GM10266 (cell line): Measurements from ENCODE around the gene RPS18.

Experiments
- DNase-seq: peaks from one replicate; pipeline ENCODE4 v3.0.0; 2012; ENCODE audit errors: extremely low spot score
- TF ChIP-seq, protein P1 (sequence below): IDR thresholded peaks from 2 replicates; pipeline ENCODE4 v1.5.1; 2012; ENCODE audit warnings: mild to moderate bottlenecking, low read depth; ENCODE audit not compliant: control insufficient read depth, insufficient read depth; ENCODE audit errors: missing control alignments

RPS18 gene

DNA sequence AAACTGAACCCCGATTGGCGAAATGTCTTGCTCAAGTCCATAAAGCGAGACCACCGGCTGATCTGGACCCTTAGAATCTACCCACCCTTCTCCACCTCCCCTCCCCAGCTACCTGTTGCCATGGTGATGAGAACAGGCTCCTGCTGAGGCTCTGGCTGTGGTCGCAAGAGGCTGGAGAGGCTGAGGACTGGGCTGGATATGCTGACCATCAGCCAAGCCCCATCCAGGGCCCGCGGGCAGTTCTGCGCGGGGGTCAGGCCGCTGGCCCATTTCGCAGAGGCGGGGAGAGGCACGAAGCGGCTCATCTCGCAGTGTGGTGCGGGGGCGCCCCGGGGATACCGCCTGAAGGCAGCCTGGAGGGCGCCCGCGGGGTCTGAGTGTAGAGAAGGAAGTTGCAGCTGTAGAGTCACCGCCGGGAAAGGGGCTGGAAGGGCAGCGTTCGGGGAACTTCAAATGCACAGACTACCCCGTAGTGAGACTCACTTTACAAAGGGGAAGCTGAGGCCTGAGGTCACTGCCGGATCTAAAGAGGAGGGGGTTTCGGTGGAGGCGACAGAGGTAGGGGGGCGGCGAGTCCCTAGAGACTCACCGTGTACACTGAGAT, 41.3 kb downstream of the RPS18 start:
- TF ChIP-seq, protein P1, sequence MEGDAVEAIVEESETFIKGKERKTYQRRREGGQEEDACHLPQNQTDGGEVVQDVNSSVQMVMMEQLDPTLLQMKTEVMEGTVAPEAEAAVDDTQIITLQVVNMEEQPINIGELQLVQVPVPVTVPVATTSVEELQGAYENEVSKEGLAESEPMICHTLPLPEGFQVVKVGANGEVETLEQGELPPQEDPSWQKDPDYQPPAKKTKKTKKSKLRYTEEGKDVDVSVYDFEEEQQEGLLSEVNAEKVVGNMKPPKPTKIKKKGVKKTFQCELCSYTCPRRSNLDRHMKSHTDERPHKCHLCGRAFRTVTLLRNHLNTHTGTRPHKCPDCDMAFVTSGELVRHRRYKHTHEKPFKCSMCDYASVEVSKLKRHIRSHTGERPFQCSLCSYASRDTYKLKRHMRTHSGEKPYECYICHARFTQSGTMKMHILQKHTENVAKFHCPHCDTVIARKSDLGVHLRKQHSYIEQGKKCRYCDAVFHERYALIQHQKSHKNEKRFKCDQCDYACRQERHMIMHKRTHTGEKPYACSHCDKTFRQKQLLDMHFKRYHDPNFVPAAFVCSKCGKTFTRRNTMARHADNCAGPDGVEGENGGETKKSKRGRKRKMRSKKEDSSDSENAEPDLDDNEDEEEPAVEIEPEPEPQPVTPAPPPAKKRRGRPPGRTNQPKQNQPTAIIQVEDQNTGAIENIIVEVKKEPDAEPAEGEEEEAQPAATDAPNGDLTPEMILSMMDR = no peak
- peak; percentile 38 for DNase-seq

DNA sequence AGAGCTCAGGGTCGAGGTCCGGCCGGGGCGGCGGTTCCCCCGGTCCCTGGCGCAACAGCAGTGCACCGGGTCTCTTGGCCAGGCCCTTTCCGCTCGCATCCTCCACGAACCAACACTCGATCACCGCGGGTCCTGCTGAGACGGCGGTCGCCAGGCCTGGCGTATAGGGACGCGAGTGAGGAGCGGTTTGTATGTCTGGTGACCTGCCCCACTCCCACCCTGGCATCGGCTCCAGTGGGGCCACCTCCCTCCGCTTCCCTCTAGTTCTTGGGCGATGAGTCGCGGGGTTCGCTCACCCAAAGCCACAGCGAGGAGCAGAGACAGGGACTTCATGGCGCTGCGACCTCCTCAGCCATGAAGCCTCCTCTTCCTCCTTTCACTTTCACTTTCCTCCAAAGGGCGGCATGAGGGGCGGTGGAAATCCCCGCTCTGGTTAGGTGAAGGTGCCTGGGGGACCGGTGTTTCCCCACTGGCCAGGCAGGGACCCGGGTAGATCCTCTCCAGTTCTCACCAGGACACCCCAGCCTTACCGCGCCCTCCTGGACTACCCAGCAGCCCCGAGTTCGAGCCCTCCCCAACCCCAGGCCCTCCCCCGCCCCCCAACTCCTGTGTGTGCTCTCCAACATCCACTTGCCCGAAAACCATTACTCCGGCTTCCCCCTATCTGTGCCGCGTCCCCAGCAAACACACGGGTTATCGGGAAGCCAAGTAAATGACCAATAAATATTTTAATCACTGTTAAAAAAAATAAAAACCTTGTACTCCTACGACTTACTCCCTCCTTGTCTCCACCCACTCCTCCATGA, 42.0 kb downstream of the RPS18 start, which contains the start of gene TAPBP:
TSS of gene TAPBP (minus strand) at position 370 of the 806 bp plus-strand sequence. CDS start at position 333, 37 bp downstream.
- TF ChIP-seq, protein P1 = no peak

DNA sequence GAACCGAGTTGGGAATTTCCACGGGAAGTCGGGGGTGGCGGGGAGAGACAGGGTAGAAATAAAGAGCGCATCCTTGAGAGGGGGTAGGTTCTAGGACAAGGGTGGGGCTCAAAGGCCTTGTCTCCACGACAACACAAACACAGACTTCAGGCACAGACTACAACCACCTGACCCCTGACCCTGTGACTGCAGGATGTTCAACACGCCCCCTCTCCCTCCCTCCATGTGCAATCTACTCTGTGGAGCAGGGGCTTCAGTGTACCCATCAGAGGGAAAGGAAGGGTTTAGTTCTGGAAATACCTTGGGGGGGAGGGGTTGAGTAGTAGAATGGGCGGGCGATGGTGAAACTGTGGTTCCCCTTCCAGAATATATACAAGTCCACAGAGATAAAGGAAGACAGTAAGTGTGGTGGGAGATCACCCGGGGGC, 42.7 kb downstream of the RPS18 start:
- peak; percentile 77 for DNase-seq

More for the DNA sequence above, 42.0 kb downstream of the RPS18 start, which contains the start of gene TAPBP:
- DNase-seq = peak; percentile 89

DNA sequence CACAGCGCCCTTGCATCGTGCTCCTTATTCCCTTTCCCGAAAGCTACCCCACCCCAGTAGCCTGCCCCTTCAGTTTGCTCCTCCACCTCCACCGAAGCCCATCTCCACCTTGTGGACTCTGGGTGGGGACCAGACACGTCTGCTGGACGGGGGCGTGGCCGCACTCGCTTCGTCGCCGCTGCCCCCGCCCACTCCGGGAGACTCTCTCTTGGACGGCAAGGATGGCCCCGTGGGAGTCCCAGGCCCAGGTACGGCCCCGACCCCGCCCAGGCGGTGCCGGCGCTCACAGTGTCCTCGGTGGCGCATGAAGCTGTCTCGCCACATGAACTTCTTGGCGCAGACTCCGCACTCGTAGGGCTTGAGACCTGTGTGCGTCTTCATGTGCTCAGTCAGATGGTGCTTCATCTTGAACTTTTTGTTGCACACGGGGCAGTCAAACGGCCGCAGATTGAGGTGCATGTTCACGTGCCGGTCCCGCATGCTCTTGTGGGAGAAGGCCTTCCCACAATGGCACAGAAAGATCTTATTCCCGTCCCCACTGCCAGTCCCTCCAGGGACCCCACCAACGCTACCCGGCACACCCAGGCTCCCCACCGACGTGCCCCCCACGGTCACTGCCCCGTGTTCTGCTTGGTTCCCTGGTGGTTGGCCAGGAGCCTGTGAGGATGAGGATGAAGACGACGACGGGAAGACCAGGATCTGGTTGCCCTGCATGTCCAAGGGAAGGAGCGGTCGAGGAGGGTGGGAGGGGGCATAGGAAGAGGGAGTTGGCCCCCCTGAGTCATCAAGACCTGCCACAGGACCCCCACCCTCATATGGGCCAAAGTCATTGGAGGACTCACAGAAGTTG, 43.3 kb downstream of the RPS18 start:
- DNase-seq = no peak
- TF ChIP-seq, protein P1 = no peak

More for the DNA sequence above, 42.7 kb downstream of the RPS18 start:
- TF ChIP-seq, protein P1 = no peak

DNA sequence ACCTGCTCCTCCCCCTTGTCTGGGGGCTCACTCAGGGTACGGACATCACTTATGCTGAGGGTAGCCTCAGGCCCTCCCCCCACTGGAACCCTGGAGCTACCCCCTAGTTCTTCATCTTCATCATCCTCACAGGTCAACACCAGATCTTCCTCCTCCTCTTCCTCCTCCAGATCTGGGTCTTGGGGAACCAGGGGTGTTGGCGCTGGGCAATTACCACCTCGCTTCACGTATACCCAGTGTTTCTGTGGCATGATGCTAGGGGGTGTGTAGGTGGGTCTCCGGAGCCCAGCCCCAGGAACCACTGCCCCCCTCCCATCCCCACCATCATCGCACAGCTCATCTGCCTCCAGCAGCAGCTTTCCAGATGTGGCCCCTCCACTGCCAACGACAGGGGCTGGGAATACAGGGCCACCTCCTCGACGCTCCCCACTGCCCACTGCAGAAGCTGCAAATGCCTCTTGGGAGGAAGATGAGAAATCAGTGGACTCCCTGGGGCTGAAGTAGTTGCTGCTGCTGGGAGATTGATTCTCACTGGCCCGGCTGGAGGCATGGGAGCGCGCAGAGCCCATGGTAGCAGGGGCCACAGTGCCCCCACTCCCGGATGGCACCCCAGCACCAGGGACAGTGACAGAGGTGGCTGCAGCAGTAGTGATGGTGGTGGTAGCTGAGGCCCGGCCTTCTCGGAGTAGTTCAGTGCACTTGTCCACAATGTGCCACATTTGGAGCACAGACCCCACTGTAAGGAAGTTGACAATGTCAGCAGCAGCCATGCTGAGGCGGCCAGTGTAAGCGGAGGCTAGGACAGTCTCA, 44.1 kb downstream of the RPS18 start:
- TF ChIP-seq, protein P1 = no peak
- no peak for DNase-seq

DNA sequence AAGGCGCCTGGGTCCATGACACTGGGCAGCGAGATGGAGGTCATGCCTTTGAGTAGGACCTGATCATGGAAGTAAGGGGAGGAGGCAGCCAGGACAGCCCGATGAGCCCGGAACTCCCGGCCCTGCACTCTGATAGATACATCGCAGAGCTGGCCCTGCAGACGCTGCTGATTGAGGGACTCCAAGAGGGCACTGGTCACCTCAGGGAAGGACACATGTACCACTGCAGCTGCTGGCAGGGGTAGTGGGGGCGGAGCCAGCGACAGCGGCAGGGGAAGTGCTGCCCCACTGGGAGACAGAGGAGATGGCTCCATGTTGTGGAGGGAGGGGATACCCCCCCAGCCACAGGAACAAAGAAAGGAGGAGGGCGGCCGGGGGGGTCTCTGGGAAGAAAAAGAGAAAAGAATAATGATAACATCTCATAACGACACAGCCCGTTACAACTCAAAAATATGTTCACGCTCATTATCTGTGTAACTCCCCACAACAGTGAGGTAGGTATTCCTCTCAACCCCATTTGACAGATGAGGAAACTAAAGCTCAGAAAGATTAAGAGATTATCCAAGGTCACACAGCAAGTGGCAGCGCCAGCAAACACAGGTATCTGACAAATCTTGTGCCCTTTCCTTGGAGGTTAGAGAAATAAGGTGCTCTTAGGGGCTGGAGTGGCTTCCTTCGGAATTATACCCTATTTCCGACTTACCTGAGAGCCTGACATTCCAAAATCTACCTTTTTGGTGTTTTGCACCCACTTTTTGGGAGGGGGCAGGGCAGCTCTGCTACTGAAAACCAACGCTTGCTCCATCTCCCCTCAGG, 44.9 kb downstream of the RPS18 start:
- TF ChIP-seq, protein P1 = no peak
- DNase-seq = no peak
